Measurements from ENCODE around the gene RASGRF2.
A peak's percentile ranks its signal among the peaks of the same experiment; 100 is the strongest.

RASGRF2 gene

DNA sequence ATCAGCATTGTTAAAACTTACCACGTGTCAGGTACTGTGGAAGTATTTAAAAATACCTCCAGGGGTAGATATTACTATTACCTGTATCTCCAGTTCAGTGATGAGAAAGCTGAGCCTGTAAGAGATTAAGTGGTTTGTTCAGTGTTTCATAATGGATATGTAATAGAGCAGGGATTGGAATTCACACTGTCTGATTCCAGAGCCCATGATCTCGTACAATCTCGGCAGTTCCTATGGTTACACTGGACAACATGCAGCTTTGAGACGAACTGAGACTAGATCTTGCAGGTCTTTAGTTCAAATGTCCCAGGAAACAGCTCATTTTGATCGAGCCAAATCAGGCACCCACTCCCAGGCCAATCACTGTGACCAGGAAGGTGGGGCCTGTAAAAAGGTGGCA, 8.8 kb upstream of the RASGRF2 start:
- no peak for DNase-seq (ENCODE audit: low read depth)

- DNase-seq (ENCODE audit: low read depth) = no peak
Measured at GRCh38 chr5:80953587-80953986, 6.6 kb upstream of the RASGRF2 start.

DNA sequence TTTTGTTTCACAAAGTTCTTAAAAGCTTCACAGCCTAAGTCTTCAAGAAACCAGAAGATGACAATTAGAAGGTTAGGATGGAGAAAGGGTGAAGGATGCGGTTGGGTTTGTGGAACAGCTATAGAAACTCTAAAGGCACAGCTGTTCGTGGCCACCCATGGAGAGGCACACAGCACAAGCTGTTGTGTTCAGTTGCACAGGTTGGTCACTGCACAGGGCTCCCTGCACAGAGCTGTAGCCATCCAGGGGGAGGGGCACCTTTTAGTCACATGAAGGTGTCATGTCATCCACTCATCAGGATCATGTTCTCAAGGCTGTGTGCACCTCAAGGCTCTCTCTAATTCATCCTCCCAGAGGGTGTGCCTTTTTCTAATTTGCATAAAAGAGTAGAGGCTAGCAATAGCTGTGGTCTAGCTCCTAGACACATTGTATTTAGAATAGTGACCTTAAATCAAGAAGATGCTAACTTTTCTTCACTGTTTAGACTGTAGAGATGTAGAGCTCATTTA, 5.0 kb upstream of the RASGRF2 start:
- no peak for DNase-seq (ENCODE audit: low read depth)

DNA sequence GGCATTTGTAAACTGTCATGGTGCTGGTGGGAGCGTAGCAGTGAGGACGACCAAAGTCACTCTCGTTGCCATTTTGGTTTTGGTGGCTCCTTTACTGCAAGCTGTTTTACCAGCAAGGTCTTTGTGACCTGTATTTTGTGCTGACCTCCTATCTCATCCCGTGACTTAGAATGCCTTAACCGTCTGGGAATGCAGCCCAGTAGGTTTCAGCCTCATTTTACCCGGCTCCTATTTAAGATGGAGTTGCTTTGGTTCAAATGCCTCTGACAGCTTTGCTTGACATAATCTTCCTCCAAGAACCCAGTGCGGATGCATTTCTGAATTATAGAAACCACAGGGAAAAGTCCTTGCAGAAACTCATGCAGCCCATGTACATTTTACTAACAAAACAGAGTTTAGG, 3.9 kb upstream of the RASGRF2 start:
- DNase-seq (ENCODE audit: low read depth) = no peak

DNA sequence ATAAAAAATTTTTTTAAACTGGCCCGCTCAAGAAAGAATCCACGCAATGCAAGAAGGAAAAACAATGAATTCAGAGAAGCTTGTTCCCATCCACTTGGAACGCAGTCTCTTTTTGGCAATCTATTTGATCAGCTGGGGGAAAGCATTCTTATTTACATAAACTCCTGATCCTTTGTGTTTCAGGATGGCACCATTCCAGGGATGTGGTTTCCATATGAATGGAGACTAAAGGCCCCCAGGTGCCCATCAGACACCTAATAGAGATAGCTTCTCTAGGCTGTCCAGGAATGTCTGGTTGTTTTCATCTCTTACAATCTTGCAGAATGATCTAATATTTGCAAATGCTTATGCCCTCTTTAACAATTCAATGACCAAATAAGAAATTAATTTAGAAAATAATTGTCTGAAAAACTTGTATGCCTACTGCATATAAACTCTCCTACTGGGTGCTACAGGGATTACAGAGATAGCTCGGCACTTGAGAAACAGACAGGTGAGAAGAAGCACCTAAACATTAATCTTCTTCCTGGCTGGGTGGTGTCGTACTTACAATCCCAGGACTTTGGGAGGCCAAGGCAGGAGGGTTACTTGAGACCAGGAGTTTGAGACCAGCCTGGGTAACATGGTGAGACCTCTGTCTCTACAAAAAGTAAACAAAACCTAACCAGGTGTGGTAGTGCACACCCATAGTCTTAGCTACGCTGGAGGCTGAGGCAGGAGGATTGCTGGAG, 3.0 kb upstream of the RASGRF2 start:
- DNase-seq (ENCODE audit: low read depth) = no peak

DNA sequence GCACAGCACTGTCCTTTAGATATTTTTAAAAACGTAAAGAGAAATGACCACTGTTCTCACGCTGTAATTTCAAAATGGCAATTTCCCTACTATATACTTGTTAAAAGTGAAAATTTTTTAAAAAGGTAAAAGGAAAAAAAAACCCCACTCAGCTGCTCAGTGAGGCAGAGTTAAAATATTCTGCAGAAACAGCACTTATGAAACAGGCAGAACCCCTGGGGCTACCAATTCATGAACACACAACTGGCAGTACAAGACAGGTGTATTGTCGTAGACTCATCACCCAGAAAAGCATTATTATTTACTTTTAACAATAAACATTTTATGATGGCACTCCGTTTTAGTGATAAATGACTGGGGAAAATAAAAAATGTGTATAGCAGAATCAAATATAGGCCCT, 1.5 kb upstream of the RASGRF2 start:
- no peak for DNase-seq (ENCODE audit: low read depth)

DNA sequence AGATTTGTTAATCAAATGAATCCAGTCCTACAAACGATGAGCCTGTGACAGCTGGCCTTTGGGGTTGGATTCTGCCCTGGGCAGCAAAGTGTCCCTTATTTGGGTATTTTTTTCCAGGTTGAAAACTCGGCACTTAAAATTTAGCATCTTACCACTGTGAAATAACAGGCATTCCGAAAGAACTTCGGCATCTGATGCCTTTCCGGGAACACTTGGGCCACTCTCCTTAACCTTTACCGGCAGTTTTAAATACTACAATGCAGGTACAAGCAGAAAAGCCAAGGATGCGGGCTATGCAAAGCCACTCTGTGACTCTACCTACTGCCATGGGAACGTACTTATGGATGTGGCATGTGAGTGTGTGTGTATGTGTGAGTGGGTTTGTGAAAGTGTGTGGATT, 1.0 kb upstream of the RASGRF2 start:
- no peak for DNase-seq (ENCODE audit: low read depth)

GRCh38 chr5:80960531-80961375, 590 bp downstream of the RASGRF2 start:
- peak; percentile 50 for DNase-seq (ENCODE audit: low read depth)

- peak; percentile 30 for DNase-seq (ENCODE audit: low read depth)
Measured at GRCh38 chr5:80961376-80962281, 1.5 kb downstream of the RASGRF2 start.

- no peak for DNase-seq (ENCODE audit: low read depth)
Measured at GRCh38 chr5:80962630-80963520, 2.7 kb downstream of the RASGRF2 start.

GRCh38 chr5:80963521-80963895, 3.3 kb downstream of the RASGRF2 start:
- peak; percentile 14 for DNase-seq (ENCODE audit: low read depth)

- DNase-seq (ENCODE audit: low read depth) = peak; percentile 51
Measured at GRCh38 chr5:80963966-80964481, 3.9 kb downstream of the RASGRF2 start.

GRCh38 chr5:80964491-80964890, 4.3 kb downstream of the RASGRF2 start:
- no peak for DNase-seq (ENCODE audit: low read depth)

DNA sequence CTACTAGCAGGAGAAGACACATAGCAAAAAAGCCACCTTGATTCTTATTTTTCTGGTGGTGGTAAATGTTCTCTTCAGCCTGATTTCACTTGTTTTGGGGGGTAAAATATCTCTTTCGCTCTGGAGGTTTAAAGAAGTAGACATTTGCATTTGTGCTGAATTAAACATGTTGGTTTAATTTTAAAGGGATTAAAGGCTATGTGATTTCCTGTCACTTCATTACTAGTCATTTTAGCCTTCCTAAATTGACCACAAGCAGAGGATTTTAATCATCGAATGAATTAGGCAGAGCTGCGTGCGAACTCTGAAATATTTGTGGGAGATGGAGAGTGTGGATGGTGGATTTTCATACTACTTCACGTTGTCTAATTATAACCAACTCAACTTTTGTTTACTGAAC, 4.8 kb downstream of the RASGRF2 start:
- no peak for DNase-seq (ENCODE audit: low read depth)

DNA sequence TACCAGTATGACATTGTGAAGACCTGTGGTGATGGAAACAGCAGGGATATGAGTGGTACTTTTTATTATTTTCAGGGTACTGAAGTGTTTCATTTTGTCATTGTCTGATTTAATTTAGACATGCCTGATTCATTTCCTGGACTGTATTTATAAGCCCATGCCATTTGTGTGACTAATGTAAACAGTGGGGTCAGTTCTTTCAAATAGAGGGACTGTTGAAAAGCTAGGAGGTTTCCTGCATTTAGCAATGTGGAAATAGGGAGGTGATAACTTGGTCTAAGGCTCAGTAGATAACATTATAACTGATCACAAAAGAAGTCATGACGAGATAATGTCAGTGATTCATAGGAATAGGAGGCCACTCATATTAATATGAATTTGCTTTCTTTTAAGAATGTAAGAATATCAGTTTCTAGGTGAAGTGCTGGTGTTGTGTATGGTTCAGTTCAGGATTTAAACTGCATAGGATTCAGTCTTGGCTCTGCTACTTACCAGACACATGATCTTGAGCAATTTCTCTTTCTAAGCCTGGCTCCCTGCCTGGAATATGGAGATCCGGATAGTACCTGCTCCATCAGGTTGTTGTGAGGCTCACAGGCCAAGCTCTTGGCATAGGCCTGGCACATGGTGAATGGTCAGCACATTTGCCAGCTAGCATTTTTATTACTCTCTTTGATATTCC, 7.5 kb downstream of the RASGRF2 start:
- DNase-seq (ENCODE audit: low read depth) = peak; percentile 78

DNA sequence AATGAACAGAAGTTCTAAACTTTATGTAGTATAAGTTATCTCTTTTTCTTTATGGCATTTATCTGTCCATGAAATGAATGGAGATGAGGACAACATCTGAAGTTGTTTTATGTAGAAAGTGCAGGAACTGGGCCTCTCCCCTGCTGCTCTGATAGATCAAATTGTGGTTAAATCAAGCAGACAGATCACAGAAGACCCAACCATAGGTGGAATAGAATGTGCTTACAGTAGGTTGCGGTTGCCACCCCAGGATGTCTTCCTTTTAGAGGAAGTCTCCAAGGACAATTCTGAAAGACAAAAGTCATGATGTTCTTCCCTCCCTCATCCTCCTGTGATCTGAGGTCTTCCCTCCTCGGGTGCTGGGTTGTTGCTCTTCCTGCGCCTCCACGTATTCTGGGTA, 12.9 kb downstream of the RASGRF2 start:
- no peak for DNase-seq (ENCODE audit: low read depth)

- no peak for DNase-seq (ENCODE audit: low read depth)
Measured at GRCh38 chr5:80975065-80975464, 14.9 kb downstream of the RASGRF2 start.

DNA sequence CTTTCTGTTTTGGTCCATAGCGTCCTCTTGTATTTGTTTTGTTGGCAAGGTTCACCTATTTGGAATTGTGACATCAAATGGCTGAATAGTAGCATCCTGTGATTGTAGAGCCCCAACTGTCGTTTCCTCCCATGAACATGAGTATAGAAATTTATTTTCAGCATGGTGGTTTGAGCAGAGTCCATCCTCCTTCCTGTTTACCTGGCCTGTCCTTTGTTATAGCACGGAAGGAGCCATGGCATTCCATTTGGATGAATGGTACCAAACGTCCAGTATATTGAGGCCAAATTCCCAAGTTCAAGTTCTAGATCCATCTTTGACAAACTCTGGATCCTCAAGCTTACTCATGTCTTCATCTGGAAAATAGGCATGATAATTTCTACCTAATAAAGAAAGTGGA, 16.8 kb downstream of the RASGRF2 start:
- DNase-seq (ENCODE audit: low read depth) = no peak

GRCh38 chr5:80977764-80978163, 17.6 kb downstream of the RASGRF2 start:
- DNase-seq (ENCODE audit: low read depth) = no peak

GRCh38 chr5:80978772-80979317, 18.7 kb downstream of the RASGRF2 start:
- no peak for DNase-seq (ENCODE audit: low read depth)

Data from fibroblast of gingiva (primary cell).